Lung (tissue), 12 donors: ENCODE measurements around the gene ANO8. TPM values are rescaled to one million over a fixed set of nuclear protein-coding genes. Genes with fewer than 3 reads are reported as not detected.

ENCODE experiments used
- ATAC-seq: fragments of 200-7000 bp; cut with Tn5 transposase; one replicate; pipeline ENCODE4 v1.9.1; 2020; ENCODE audit warnings: moderate number of reproducible peaks; ENCODE audit not compliant: insufficient read depth, low FRiP score
- DNase-seq, 3 donors: peaks; one replicate each; pipeline ENCODE4 v3.0.0-alpha.2; 2013 to 2017
- H3K27ac ChIP-seq, 2 donors: one replicate each; pipeline ENCODE4 v1.5.1; 2013; ENCODE audit warnings: mild to moderate bottlenecking in 2 of 2, moderate library complexity in 2 of 2, control low read depth in 1 of 2, inconsistent platforms in 1 of 2, low read depth in 1 of 2, low read length in 1 of 2
- H3K27me3 ChIP-seq, 3 donors: one replicate each; pipeline ENCODE4 v1.5.1; 2013; ENCODE audit warnings: low read length in 2 of 3; ENCODE audit not compliant: control insufficient read depth in 3 of 3, insufficient read depth in 3 of 3
- H3K36me3 ChIP-seq, 4 donors: one replicate each; pipeline ENCODE4 v1.5.1; 2013; ENCODE audit warnings: low read length in 4 of 4, mild to moderate bottlenecking in 1 of 4, moderate library complexity in 1 of 4; ENCODE audit not compliant: control insufficient read depth in 4 of 4, insufficient read depth in 4 of 4
- H3K4me1 ChIP-seq, 5 donors: one replicate each; pipeline ENCODE4 v1.5.1; 2013; ENCODE audit warnings: low read length in 5 of 5, mild to moderate bottlenecking in 2 of 5, moderate library complexity in 1 of 5; ENCODE audit not compliant: control insufficient read depth in 5 of 5, insufficient read depth in 5 of 5
- H3K4me3 ChIP-seq: one replicate; pipeline ENCODE4 v1.5.1; 2013; ENCODE audit warnings: mild to moderate bottlenecking, control low read depth, moderate library complexity
- H3K9ac ChIP-seq, 2 donors: one replicate each; pipeline ENCODE4 v1.5.1; 2013; ENCODE audit warnings: low read length in 2 of 2, control low read depth in 1 of 2; ENCODE audit not compliant: insufficient read depth in 1 of 2
- H3K9me3 ChIP-seq, 4 donors: one replicate each; pipeline ENCODE4 v1.5.1; 2013; ENCODE audit warnings: low read length in 3 of 4, mild to moderate bottlenecking in 1 of 4, moderate library complexity in 1 of 4; ENCODE audit not compliant: control insufficient read depth in 4 of 4, insufficient read depth in 3 of 4
- CTCF ChIP-seq: IDR thresholded peaks from 2 replicates; pipeline ENCODE4 v1.5.1; 2012; ENCODE audit warnings: mild to moderate bottlenecking; ENCODE audit errors: control extremely low read depth, extremely low read depth
- WGBS, 2 donors: extraction: QIAGEN DNeasy Blood & Tissue Kit; methylation state at CpG; one replicate each; pipeline ENCODE4 v1.1.7; 2013; 5-methylcytosine and 5-hydroxymethylcytosine counted together
- polyA plus RNA-seq, 2 donors: library from polyadenylated mRNA; stranded (reverse); fragments of 200-250 nt; gene quantifications; one replicate each; pipeline ENCODE4 v1.2.1, GENCODE V29; 2013
- total RNA-seq, 2 donors: library from RNA; depleted of rRNA in 1 of 2; stranded (reverse); fragments of >200 nt in 1 of 2; gene quantifications; one replicate each; pipeline ENCODE4 v1.2.1, GENCODE V29; 2014 to 2021
- donor health status: control.
- donor health status: control.
- donor health status: Bipolar disorder and iron deficiency.
- donor health status: healthy.
- donor health status: DM: yes; HTN: yes; CAD: no.

ANO8 gene
- total and polyA plus RNA-seq, 4 donors, result 7.1 to 22.5 (median 8.0) TPM

GRCh38 chr19:17321655-17322489 lies 12.8 kb downstream of the ANO8 start:
- DNase-seq (no peak), ATAC-seq (no peak)

GRCh38 chr19:17320435-17320834 lies 14.2 kb downstream of the ANO8 start:
- no peak for DNase-seq
- no peak for TF ChIP-seq CTCF
- H3K4me1 ChIP-seq, result peaks cover 0 to 6% (median 0%) of the 10 kb centered on the region in 5 donors
- H3K9ac ChIP-seq, result no peak overlapping the region
- no peak overlapping the region for H3K4me3 ChIP-seq
- WGBS, 2 donors, result 84 to 87% methylated on average over 11 of the region's 11 CpGs
- no peak overlapping the region for H3K27ac ChIP-seq
- peaks cover 0 to 2% (median 0%) of the 10 kb centered on the region in 4 donors for H3K9me3 ChIP-seq
- H3K27me3 ChIP-seq, result no peaks in the 10 kb centered on the region
- peaks cover 5 to 45% (median 14%) of the 10 kb centered on the region in 4 donors for H3K36me3 ChIP-seq
- no peak for ATAC-seq

More at GRCh38 chr19:17321655-17322489, 12.8 kb downstream of the ANO8 start:
- Histone ChIP-seq H3K4me1 (peaks cover 0 to 6% (median 0%) of the 10 kb centered on the region in 5 donors), H3K9ac (no peak overlapping the region), H3K9me3 (peaks cover 0 to 2% (median 0%) of the 10 kb centered on the region in 4 donors), H3K4me3 (no peak overlapping the region), H3K36me3 (peaks cover 0 to 40% (median 8%) of the 10 kb centered on the region in 4 donors), H3K27me3 (no peaks in the 10 kb centered on the region), H3K27ac (no peak overlapping the region)
- WGBS, 2 donors, result 88 to 91% methylated on average over 19 of the region's 19 CpGs
- no peak for TF ChIP-seq CTCF

GRCh38 chr19:17319473-17320238 lies 15.0 kb downstream of the ANO8 start:
- WGBS, 2 donors, result 93 to 96% methylated on average over 40 of the region's 40 CpGs
- peaks cover 0 to 2% (median 0%) of the 10 kb centered on the region in 4 donors for H3K9me3 ChIP-seq
- no peaks in the 10 kb centered on the region for H3K27me3 ChIP-seq
- H3K9ac ChIP-seq, result no peak overlapping the region
- no peak overlapping the region for H3K4me3 ChIP-seq
- H3K27ac ChIP-seq, result no peak overlapping the region
- no peak for TF ChIP-seq CTCF
- peaks cover 0 to 6% (median 0%) of the 10 kb centered on the region in 5 donors for H3K4me1 ChIP-seq
- DNase-seq (no peak), ATAC-seq (no peak)
- peaks cover 8 to 42% (median 18%) of the 10 kb centered on the region in 4 donors for H3K36me3 ChIP-seq
